Psoas muscle (tissue), 8 donors: ENCODE data around the gene SLC39A11. TPM values are rescaled to one million over a fixed set of nuclear protein-coding genes. Genes with fewer than 3 reads are reported as not detected.

ENCODE experiments used
- ATAC-seq, 4 donors: fragments of 200-7000 bp; cut with Tn5 transposase; one replicate each; pipeline ENCODE4 v1.9.1; 2020; ENCODE audit warnings: moderate library complexity in 3 of 4, mild to moderate bottlenecking in 2 of 4
- DNase-seq, 2 donors: peaks; one replicate each; pipeline ENCODE4 v3.0.0-alpha.2; 2020
- H3K27ac ChIP-seq: fragments of 200-600 bp; one replicate; pipeline ENCODE4 v1.8.0; 2022
- H3K27me3 ChIP-seq, 3 donors: fragments of 200-600 bp in 1 of 3; one replicate each; pipeline versions ENCODE4 v1.6.1 to v1.8.0; 2013 to 2022; ENCODE audit warnings: low read length in 2 of 3, mild to moderate bottlenecking in 2 of 3, moderate library complexity in 1 of 3; ENCODE audit not compliant: insufficient read depth in 3 of 3
- H3K36me3 ChIP-seq, 2 donors: fragments of 200-600 bp in 1 of 2; one replicate each; pipeline versions ENCODE4 v1.6.1 to v1.8.0; 2013 to 2022; ENCODE audit warnings: low read depth in 1 of 2, mild to moderate bottlenecking in 1 of 2, moderate library complexity in 1 of 2; ENCODE audit not compliant: insufficient read depth in 1 of 2
- H3K4me1 ChIP-seq: fragments of 200-600 bp; one replicate; pipeline ENCODE4 v1.8.0; 2022
- H3K4me3 ChIP-seq: fragments of 200-600 bp; one replicate; pipeline ENCODE4 v1.8.0; 2022; ENCODE audit warnings: mild to moderate bottlenecking
- H3K9me3 ChIP-seq: fragments of 200-600 bp; one replicate; pipeline ENCODE4 v1.8.0; 2022
- WGBS, 3 donors: extraction: QIAGEN DNeasy Blood & Tissue Kit; methylation state at CpG; one replicate each; pipeline versions ENCODE4 v1.1.6 to v1.1.7; 2013; 5-methylcytosine and 5-hydroxymethylcytosine counted together
- intact Hi-C, 2 donors: fragments of 100-400 bp; cut with DNase I; formaldehyde crosslinking; loops; one replicate each; pipeline versions ENCODE4 v1.11.0 to v1.14.2; 2022
- polyA plus RNA-seq, 3 donors: library from polyadenylated mRNA; stranded (reverse); fragments of 200-250 nt; gene quantifications; one replicate each; pipeline ENCODE4 v1.2.3, GENCODE V29; 2013
- total RNA-seq, 4 donors: library from RNA; stranded (reverse); fragmentation: NEBNext Ultra II Directional in 2 of 4; extraction: Animal tissue kit (Norgen Biotek cat#: 25700) in 2 of 4; gene quantifications; one replicate each; pipeline versions ENCODE4 v1.2.1 to v1.2.4, GENCODE V29; 2021 to 2023
- TF ChIP-seq, protein P1 (sequence below): fragments of 200-600 bp; IDR thresholded peaks from one replicate; pipeline ENCODE4 v1.8.0; 2022; ENCODE audit warnings: antibody characterized with exemption
- donor health status: healthy with polysubstance abuse.
- donor health status: DM: no; HTN: no; CAD: no; lungs with moderate emphysema.
- donor health status: Bipolar disorder and iron deficiency.
- donor health status: healthy.
- donor health status: DM: yes; HTN: yes; CAD: no.
- donor health status: DM: no; HTN: no; CAD: no.
- donor health status: DM: no; HTN: no; CAD: no.
- donor health status: DM: yes; HTN: yes; CAD: no.

The SLC39A11 gene
- total and polyA plus RNA-seq, 7 donors = 1.6 to 9.7 (median 7.9) TPM

DNA sequence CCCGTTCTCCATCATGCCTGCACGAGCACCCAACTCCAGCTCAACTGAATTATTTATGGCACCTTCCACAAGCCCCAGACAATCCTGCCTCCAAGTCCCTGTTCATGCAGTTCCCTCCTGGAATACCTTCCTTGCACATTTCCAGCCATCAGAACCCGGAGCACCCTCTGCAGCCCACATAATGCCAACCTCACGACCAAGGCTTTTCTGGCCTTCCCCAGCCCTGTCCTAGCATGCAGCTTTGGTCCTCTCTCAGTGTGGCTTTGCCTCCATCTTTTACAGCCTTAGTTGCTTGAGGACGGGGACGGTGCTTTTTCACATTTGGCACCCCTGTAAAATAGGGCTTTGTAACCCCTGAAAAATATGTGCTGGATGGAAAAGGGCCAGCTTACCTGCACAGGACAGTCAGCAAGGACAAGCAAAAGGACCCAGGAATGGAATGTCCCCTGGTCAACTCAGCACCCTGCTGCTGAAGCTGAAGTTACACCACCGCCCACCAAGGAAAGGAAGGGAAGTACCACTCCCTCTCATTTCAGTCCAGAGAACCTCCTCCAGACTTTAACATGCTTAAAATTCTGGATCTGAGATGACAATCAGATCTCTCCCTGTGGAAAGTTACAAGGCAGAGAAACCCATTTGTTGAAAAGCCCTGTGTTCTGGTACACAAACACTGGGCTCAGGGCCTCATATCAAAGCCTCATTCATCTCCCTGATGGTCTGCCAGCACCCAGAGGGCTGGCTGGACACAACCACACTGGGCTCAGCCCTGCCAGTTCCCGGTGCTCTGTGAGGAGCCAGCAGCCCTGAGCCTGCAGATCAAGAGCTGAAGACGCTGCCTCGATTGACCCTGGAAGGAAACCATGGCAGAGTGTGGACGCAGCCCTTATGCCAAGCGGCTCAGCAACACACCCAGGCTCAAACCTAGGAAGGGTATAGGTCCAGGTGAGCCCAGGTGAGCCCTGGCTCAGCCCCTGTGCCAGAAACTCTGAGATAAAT, 2.9 kb downstream of the SLC39A11 start:
- ATAC-seq (no peak), DNase-seq (no peak)
- peaks cover 0 to 21% of the 10 kb centered on the region in 2 donors for H3K36me3 ChIP-seq
- H3K4me1 ChIP-seq = peaks cover 13% of the 10 kb centered on the region
- H3K4me3 ChIP-seq = no peak overlapping the region
- H3K9me3 ChIP-seq = no peaks in the 10 kb centered on the region
- H3K27me3 ChIP-seq = no peaks in the 10 kb centered on the region
- TF ChIP-seq, protein P1, sequence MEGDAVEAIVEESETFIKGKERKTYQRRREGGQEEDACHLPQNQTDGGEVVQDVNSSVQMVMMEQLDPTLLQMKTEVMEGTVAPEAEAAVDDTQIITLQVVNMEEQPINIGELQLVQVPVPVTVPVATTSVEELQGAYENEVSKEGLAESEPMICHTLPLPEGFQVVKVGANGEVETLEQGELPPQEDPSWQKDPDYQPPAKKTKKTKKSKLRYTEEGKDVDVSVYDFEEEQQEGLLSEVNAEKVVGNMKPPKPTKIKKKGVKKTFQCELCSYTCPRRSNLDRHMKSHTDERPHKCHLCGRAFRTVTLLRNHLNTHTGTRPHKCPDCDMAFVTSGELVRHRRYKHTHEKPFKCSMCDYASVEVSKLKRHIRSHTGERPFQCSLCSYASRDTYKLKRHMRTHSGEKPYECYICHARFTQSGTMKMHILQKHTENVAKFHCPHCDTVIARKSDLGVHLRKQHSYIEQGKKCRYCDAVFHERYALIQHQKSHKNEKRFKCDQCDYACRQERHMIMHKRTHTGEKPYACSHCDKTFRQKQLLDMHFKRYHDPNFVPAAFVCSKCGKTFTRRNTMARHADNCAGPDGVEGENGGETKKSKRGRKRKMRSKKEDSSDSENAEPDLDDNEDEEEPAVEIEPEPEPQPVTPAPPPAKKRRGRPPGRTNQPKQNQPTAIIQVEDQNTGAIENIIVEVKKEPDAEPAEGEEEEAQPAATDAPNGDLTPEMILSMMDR = no peak
- intact Hi-C loops = no loop called here
- 59 to 74% (median 66%) methylated on average over 12 of the region's 12 CpGs for WGBS, 3 donors
- H3K27ac ChIP-seq = no peak overlapping the region

DNA sequence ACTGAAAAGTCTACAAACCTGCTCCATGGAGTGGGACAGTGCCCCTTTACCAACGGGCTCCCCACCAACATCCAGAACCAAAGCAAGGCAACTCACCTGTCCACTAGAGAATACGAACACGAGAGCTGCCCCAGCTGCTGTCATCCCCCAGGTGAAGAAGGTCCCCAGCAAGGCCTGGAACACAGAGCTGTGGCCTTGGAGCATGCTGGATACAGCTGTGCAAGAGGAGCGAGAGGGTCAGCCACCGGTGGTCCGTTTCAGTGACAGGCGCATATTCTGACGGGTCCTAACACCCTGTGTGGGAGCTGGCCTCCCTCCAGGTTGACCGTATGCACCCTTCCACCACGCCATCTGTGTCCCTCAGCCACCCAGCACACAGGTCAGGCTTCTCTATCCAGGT, 3.9 kb downstream of the SLC39A11 start:
- H3K4me1 ChIP-seq = peaks cover 13% of the 10 kb centered on the region
- ATAC-seq (no peak), DNase-seq (no peak)
- no peak overlapping the region for H3K4me3 ChIP-seq
- TF ChIP-seq, protein P1 = no peak
- peaks cover 2% of the 10 kb centered on the region for H3K9me3 ChIP-seq
- intact Hi-C loops = no loop called here
- no peaks in the 10 kb centered on the region for H3K27me3 ChIP-seq
- H3K36me3 ChIP-seq = peaks cover 0 to 29% of the 10 kb centered on the region in 2 donors
- 80 to 87% (median 84%) methylated on average over 10 of the region's 10 CpGs for WGBS, 3 donors
- H3K27ac ChIP-seq = no peak overlapping the region

DNA sequence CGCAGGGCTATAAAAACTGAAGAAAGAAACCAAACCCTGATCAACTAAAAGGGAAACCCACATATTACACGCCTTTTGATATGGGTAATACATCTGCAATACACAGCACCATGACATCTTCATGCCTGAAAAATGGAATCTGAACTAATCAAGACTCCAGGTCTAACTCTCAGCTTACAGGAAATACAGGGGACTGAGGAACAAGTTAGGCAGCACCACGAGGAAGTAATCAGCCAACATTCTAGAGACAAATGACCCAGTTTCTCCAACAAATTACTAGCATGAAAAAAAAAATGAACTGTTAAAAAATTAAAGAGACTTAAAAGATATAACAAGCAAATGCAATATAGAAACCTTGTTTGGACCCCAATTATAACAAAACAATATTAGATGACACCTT, 9.1 kb downstream of the SLC39A11 start:
- intact Hi-C loops = no loop called here
- Histone ChIP-seq H3K27ac (no peak overlapping the region), H3K4me3 (no peak overlapping the region), H3K9me3 (peaks cover 8% of the 10 kb centered on the region), H3K4me1 (no peaks in the 10 kb centered on the region), H3K27me3 (no peaks in the 10 kb centered on the region), H3K36me3 (peaks cover 5 to 33% of the 10 kb centered on the region in 2 donors)
- ATAC-seq = no peak
- WGBS, 3 donors = 44 to 60% (median 45%) methylated on average over 3 of the region's 3 CpGs
- DNase-seq = no peak
- TF ChIP-seq, protein P1 = no peak

DNA sequence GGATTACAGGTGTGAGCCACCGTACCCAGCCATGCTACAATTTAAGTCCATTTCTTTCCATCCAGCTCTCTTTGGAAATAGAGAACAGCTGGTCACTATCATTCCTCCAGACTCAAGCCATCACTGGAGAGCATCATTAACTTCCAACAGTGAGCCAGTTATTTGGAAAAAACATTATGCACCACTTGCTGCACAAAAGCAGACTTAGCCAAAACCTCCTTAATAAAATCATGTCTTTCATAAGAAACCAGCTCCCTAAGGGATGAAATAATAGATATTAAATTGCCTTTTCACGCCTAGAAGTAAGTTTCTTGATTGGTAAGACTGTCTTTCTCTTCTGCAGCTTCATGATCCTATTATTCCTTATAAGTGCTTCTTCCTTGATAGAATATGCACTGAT, 17.9 kb downstream of the SLC39A11 start:
- intact Hi-C loops = no loop called here
- Histone ChIP-seq H3K9me3 (no peaks in the 10 kb centered on the region), H3K36me3 (no peaks in the 10 kb centered on the region), H3K4me3 (no peak overlapping the region), H3K27me3 (no peaks in the 10 kb centered on the region), H3K27ac (no peak overlapping the region), H3K4me1 (no peaks in the 10 kb centered on the region)
- DNase-seq (no peak), ATAC-seq (no peak)
- TF ChIP-seq, protein P1 = no peak
- WGBS, 3 donors = 60 to 74% (median 66%) methylated on average over 2 of the region's 2 CpGs
